ENCODE results near the gene SUN1.

Gene SUN1

GRCh38 chr7:874031-874749 lies 41.9 kb downstream of the SUN1 start:
- DNase-seq (ENCODE audit: insufficient read length, low spot score) (no peak), FAIRE-seq (no peak)

DNA sequence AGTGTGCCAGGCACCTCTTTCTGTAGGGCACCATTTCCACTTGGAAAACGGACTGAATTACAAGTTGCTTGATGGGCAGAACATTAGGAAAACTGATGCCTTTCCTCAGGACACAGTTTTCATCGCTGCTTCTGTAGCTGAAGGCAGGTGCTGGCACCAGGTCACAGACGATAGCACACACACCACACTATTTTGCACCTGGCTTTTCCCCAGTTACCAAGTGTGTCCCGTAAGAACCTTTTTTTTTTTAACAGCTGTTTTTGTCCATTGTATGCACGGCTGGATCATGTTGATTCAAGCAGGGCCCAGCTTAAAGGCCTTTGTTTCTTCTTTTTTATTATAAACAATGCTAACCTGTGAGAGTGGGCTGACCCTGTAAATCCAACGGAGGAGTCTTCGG lies 42.8 kb downstream of the SUN1 start:
- DNase-seq (ENCODE audit: insufficient read length, low spot score) = no peak
- no peak for FAIRE-seq

DNA sequence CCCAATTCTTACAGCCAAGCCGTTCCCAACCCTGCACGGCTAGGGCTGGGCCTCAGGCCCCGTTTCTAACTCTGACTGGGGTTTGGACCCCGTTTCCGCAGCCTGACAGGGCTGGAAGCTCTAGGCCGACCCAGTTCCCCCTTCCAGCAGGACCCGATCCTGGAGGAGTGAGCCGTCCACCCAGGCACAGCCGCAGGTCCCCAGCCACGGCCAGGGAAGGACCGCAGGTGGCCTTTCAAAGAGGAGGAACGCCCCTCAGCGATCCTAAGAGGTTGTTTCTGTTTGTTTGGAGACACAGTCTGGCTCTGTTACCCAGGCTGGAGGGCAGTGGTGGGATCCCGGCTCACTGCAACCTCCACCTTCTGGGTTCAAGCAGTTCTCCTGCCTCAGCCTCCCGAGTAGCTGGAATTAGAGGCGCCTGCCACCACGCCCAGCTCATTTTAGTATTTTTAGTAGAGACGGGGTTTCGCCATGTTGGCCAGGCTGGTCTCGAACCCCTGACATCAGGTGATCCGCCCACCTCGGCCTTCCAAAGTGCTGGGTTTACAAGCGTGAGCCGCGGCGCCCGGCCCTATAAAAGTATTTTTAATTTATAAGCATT lies 43.3 kb downstream of the SUN1 start:
- no peak for FAIRE-seq
- no peak for DNase-seq (ENCODE audit: insufficient read length, low spot score)

- FAIRE-seq (peak; percentile 89), DNase-seq (ENCODE audit: insufficient read length, low spot score) (peak; percentile 95)
These were observed 44.0 kb downstream of the SUN1 start, which contains the start of gene GET4 for GRCh38 chr7:876077-876971. Gene GET4, plus strand, starts transcription at chr7:876554. Its CDS starts 92 bp downstream, at chr7:876646.

DNA sequence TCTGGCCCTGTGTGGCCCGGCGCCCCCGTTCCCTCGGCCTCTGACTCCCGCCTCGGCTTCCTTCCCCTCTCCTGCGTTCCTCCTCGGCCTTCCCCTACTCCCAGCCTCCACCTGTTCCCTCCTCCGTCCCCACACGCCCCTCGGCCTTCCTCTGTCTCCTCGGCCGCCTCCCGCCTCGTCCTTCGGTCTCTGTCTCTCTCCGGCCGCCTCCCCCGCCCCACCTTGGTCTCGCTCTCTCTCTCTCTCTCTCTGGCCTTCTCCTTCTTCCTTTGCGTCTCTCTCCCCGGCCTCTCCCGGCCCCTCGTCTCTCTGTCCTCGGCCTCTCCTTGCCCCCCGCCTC lies 44.7 kb downstream of the SUN1 start:
- FAIRE-seq (peak; percentile 39), DNase-seq (ENCODE audit: insufficient read length, low spot score) (no peak)

DNA sequence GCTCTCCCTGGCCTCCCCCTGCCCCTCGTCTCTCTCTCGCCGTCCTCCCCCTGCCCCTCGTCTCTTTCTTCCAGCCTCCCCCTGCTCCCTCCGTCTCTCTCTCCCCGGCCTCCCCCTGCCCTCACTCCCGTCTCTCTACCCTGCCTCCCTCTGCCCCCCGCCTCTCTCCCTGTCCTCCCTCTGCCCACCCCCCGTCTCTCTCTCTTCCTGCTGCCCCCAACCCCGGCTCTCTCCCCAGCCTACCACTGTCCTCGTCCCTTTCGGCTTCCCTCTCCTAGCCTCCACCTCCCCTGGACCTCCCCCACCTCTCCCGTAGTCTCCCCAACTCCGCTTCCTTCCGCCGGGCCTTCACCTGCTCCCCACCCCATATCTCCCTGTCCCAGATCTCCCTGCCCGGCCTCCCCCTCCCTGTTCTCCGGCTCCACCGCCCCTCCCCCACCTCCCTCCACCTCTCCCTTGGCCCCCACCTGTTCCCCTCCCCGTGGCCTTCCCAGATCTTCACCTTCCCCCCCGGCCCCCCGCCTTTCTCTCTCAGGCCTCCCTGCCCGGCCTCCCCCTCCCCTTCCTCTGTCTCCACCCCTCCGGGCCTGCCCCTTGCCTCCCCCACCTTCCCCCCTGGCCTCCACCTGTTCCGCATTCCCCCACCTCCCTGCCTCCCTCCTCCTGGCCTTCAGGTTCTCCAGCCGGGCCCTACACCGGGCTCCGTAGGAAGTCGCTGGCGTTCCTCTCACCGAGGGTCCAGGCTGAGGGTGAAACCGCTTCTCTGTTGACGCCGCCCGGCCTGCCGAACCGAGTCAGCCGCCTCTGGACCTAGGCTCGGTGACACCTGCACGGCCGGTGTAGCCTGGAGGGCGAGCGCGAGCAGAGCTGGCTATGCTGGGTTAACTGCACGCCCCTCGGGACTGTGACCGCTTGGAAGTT lies 45.3 kb downstream of the SUN1 start:
- DNase-seq (ENCODE audit: insufficient read length, low spot score) (no peak), FAIRE-seq (no peak)

DNA sequence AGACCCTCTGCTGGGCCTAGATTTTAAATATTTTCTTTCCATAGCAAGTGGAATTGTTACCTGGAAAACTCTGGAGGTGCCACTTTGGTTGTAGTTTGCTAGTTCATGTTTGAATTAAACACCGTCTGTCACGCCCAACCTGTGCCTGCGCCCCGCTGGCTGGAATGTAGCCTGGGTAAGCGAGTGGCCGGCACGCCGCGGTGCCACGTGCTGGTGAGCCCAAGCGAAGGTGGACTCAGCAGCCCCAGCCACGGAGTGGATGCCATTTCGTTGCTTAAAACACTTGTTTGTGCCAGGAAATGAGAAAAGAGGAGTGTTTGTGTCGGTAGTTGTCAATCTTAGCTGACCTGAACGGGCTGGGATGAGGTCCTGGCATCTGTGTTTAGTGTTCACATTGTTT lies 46.8 kb downstream of the SUN1 start:
- DNase-seq (ENCODE audit: insufficient read length, low spot score) (no peak), FAIRE-seq (no peak)

- FAIRE-seq (no peak), DNase-seq (ENCODE audit: insufficient read length, low spot score) (no peak)
These were observed 47.4 kb downstream of the SUN1 start for GRCh38 chr7:879706-880105.

DNA sequence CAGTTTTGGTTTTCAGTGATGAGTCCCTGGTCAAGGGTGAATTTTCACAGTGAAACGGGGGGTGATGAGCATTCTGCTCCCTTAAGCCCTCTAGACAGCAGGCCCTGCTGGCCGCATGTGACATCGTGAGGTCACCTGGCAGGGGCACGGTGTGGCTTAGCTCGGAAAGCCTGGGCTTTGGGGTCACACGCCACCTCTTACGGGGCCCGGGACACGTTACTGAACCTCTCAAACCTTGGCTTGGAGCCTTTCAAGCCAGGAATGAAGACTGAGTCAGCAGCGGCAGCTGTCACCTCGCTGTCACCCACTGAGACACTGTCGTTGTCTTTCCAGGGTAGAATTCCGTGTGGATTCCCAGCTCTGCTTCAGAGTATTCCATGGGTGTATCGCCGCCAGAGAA lies 48.2 kb downstream of the SUN1 start:
- FAIRE-seq (no peak), DNase-seq (ENCODE audit: insufficient read length, low spot score) (no peak)

DNA sequence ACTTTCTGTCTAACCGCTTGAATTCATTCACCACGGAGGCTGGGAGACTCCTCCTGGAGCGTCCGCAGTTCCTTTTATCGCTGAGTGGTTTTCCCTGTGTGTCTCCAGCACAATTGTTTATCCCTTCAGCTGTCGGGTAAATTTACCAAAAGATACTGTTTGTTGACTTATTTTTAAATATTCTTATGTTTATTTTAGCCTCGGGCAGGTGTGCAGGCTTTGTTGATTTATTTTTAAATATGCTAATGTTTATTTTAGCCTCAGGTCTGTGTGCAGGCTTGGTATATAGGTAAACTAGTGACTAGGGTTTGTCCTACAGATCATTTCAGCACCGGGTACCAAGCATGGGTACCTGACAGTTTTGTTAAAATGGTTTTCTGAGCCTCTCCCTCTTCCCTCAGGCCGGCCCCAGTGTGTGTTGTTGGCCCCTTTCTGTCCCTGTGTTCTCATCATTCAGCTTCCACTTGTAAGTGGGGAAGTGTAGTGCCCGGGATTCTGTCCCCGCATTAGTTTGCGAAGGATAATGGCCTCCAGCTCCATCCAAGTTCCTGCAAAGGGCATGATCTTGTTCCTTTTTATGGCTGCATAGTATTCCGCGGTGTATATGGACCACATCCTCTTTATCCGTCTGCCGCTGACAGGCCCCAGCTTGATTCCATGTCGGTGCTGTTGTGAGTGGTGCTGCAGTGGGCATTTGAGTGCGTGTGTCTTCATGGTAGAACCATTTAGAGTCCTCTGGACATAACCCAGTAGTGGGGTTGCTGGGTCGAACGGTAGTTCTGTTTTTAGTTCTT lies 49.4 kb downstream of the SUN1 start:
- no peak for FAIRE-seq
- no peak for DNase-seq (ENCODE audit: insufficient read length, low spot score)

DNA sequence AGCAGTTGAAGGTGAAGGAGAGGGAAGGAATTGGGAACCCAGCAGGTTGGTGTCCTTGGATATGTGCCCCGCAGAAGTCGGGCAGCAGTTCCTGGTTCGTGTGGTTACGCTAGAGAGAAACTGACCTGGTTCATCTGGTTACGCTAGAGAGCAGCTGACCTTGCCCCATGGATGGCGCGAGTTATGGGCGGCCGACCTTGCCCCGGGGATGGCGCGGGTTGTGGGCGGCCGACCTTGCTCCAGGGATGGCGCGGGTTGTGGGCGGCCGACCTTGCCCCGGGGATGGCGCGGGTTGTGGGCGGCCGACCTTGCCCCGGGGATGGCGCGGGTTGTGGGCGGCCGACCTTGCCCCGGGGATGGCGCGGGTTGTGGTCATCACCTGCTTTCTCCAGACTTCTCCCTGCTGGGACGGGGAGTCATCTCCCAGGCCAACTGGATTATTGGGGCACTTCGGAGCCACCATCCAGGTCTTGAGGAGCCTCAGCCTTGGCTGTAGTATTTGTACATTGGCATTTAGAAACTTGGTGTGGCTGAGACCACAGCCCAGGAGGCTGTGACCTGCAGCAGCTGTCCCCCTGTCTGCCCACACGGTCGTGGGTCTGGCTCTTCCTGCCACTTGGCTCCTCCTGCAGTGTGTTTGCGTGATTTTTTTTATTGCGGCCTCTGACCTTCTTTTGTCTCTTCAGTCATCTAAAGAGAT lies 50.2 kb downstream of the SUN1 start:
- FAIRE-seq (no peak), DNase-seq (ENCODE audit: insufficient read length, low spot score) (no peak)

DNA sequence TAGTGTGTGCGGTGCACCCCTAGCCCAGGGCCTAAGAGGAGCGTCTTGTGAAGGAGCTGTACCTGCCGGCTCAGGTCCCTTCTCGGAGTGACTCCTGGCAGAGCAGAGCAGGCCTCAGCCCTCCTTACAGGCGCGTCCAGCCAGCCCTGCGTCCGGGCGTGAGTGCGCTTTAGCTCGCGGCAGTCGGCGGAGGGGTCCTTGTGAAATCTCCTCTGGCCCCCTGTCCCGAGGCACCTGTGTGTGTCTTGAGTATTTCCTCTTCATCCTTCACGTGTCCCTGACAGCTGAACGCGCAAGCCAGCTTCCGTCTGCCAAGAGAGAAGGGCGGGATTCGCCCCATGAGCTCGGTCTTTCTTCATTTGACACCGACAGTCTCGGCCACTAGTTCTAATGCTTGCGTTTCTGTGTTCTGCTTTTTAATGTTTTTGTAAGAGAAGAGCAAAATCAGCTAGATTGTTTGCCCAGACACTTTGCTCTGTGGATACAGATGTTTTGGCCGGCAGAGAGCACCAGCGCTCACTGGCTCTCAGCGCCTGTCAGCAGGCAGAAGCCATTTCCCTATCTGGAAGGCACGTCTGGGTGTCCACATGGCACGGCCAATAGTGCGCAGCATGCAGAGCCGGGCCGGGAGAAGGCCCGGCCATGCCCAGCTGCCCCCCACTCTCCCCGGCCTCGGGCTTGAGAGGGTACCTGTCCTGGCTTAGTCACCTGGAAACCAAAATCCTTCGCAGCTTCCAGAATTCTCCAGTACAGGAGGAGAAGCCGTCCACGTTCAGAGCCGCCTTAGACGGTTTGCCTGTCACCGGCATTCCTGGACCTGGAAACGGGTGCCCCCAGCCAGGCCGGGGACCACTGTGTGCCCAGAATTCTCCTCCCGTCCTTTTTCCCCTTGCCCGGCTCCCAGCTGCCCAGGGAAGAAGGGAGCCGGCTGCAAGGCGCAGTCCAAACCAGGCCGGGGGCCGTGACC lies 51.1 kb downstream of the SUN1 start:
- no peak for DNase-seq (ENCODE audit: insufficient read length, low spot score)
- FAIRE-seq = no peak

DNA sequence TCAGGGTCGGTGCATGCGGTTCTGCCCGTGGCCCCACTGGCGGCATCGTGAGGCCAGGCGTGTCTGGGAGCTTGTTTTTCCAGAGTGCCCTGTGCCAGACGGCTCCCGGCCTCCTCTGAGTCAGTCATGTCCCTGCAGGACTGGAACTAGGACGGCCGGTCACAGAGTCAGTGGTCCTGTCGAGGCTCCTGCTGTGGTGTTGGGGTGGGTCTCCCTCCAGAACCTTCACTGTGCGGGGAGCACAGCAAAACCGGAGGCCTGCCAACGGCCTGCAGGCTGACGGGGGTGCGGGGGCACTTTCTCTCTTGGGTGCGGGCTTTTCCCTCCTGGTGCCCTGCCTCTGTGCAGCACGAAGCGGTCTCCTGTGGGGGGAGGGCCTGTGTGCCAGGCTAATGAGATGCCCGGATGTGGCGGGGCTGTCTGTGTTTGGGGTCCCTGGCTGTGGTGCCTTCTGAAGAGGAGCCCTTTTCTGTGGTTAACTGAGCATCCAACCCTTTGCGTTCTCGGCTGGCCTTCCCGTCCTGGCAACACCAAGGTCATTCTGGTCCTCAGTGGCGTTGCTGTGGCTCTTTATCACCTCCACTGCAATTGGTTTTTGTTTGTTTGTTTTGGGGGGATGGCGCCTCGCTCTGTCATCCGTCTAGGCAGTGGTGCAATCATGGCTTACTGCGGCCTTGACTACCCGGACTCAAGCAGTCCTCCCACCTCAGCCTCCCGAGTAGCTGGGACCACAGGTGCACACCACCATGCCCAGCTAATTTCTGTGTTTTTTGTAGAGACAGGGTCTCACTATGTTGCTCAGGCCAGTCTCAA lies 52.1 kb downstream of the SUN1 start:
- DNase-seq (ENCODE audit: insufficient read length, low spot score) (no peak), FAIRE-seq (no peak)

DNA sequence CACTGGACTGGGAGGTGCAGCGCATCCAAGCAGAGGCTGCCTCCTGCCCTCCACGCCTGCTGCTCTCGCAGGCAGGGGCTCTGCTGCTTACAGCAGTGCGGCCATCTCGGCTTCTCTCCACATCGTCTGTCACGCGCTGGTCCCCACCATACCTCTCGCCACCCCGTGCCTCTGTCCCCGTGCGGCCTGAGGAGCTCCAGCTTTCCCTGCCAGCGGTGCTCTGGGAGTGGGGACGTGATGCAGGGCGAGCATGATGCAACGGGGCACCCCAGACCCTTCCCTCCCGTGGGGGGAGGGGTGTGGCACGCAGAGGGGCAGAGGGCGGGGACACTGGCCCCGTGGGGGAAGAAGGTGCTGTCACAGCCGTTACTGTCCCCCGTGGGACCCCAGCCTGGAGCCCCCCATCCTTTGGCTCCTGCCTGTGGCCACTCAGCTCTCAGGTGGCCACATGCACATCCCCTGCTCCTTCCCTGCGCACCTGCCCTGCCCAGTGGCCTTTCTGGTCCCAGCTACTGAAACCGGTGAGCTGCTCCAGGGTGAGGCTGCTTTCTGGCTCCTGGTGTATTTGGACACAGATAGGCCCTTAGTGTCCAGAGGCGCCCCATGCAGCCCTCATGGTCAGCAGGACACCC lies 53.1 kb downstream of the SUN1 start:
- no peak for DNase-seq (ENCODE audit: insufficient read length, low spot score)
- no peak for FAIRE-seq

- FAIRE-seq = no peak
These were observed 53.8 kb downstream of the SUN1 start for GRCh38 chr7:885893-886625.

More at GRCh38 chr7:885893-886625, 53.8 kb downstream of the SUN1 start:
- DNase-seq (ENCODE audit: insufficient read length, low spot score) = no peak

Data from GM19239 (cell line).